ENCODE data around the gene GDF15.

DNA sequence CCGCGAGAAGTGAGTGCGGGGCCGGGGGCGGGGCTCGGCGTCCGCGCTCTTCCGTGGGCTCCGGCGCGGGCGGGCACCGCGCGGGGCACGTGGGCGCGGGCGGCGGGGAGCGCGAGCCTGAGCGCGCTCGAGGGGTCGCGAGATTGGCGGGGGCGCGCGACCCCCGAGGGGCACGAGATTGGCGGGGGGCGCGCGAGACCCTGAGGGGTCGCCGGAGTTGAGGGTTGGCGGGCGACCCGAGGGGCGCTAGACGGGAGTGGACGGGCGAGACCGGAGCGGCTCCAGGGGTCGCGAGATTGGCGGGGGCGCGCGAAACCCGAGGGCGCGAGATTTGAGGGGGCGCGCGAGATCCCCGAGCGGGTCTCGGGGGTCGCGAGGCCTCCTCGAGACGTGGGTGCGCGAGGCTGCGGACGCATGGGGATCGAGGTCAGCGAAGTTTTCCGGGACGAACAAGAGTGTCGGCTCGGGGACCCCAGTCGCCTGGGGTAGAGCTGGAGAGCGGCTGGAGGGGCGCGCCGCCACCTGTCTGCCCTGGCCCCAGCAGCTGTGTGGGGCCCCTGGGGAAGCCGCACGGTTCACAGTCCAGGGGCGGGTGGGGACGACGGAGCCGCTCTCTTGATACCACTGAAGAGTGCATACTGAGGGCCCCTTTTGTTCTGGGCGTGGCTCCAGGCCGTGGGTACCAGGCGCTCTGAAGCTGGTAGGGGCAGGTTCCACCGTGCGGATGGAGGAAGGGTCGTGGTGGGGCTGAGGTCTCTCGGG is 33.9 kb downstream of the GDF15 start:
- TF ChIP-seq, protein P1, sequence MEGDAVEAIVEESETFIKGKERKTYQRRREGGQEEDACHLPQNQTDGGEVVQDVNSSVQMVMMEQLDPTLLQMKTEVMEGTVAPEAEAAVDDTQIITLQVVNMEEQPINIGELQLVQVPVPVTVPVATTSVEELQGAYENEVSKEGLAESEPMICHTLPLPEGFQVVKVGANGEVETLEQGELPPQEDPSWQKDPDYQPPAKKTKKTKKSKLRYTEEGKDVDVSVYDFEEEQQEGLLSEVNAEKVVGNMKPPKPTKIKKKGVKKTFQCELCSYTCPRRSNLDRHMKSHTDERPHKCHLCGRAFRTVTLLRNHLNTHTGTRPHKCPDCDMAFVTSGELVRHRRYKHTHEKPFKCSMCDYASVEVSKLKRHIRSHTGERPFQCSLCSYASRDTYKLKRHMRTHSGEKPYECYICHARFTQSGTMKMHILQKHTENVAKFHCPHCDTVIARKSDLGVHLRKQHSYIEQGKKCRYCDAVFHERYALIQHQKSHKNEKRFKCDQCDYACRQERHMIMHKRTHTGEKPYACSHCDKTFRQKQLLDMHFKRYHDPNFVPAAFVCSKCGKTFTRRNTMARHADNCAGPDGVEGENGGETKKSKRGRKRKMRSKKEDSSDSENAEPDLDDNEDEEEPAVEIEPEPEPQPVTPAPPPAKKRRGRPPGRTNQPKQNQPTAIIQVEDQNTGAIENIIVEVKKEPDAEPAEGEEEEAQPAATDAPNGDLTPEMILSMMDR (IDR thresholded peaks at IDR 0.05), result no peak
- TF ChIP-seq POLR2A (IDR thresholded peaks at IDR 0.05), result no peak

Data from lower leg skin (tissue), 3 donors.